Astrocyte of the cerebellum (primary cell): ENCODE data around the gene CWF19L2.

ENCODE experiments used
- DNase-seq: peaks from one replicate; pipeline ENCODE4 v3.0.0-alpha.2; 2011; ENCODE audit warnings: low read depth
- H3K4me3 ChIP-seq: 2 replicates; pipeline ENCODE4 v1.5.1; 2011; ENCODE audit warnings: mild to moderate bottlenecking, low read depth, low read length, moderate library complexity
- in situ Hi-C: cut with HindIII; loops from 2 replicates; pipeline ENCODE4 v1.10.0; 2017; ENCODE audit warnings: low sequenced_read_pairs
- TF ChIP-seq, protein P1 (sequence below): IDR thresholded peaks from 2 replicates; pipeline ENCODE4 v1.5.1; 2012; ENCODE audit warnings: low read length, low read depth, moderate library complexity, mild to moderate bottlenecking; ENCODE audit errors: missing control alignments

CWF19L2 gene

DNA sequence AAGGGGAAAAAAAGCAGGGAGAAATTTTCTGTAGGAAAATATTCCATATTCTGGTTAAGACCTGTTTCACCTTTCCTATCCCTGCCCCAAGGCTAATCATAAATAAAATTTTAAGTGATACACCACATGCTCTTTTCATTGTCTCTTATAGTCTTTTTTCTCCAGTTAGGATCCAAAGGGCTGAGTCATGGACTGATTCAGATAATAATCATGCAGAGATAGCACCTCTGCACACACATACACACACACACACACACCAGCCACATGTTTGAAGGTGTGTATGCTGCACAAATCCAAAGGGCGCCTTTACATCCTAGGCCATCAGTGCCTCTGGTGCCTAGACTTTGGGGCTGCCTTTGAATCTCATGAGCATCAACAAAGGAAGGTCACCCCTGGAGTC lies 35.5 kb upstream of the CWF19L2 start:
- no peak for DNase-seq
- no peak overlapping the region for H3K4me3 ChIP-seq
- TF ChIP-seq, protein P1, sequence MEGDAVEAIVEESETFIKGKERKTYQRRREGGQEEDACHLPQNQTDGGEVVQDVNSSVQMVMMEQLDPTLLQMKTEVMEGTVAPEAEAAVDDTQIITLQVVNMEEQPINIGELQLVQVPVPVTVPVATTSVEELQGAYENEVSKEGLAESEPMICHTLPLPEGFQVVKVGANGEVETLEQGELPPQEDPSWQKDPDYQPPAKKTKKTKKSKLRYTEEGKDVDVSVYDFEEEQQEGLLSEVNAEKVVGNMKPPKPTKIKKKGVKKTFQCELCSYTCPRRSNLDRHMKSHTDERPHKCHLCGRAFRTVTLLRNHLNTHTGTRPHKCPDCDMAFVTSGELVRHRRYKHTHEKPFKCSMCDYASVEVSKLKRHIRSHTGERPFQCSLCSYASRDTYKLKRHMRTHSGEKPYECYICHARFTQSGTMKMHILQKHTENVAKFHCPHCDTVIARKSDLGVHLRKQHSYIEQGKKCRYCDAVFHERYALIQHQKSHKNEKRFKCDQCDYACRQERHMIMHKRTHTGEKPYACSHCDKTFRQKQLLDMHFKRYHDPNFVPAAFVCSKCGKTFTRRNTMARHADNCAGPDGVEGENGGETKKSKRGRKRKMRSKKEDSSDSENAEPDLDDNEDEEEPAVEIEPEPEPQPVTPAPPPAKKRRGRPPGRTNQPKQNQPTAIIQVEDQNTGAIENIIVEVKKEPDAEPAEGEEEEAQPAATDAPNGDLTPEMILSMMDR = no peak

DNA sequence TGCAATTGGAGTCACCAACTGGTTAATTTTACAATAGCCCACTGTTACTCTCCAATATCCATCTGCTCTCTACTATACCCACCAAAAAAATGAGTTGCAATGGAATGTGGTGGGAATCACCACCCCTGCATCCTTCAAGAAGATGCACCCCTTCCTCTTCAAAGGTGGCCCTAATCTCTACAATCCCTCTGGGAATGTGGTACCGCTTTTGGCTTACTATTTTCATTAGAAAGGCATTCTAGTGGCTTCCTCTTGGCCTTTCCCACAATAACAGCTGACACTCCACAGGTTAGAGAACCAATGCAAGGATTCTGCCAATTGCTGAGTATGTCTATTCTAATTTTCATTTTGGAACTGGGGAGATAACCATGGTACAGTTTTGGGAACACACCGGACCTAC lies 33.2 kb upstream of the CWF19L2 start:
- in situ Hi-C loops = no loop called here
- DNase-seq = no peak

More for the DNA sequence above, 35.5 kb upstream of the CWF19L2 start:
- in situ Hi-C loops = no loop called here

DNA sequence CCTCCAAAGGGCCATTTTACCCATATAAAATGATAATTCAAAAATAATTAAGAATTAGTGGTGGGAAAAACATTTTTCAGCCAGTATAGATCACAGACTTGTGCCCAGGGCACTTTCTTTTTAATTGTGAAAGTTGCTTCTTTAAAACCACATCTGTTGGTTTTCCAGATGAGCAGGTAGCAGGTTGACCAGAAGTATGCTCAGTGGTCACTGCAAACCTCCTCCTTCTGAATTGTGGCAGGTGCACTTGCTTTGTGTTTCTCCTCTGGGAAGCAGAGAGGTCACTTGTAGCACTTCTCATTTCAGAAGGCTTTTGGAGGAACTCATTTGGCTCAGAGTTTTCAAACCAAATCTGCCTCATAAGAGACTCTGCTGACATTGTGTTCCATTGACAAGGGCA lies 24.6 kb upstream of the CWF19L2 start:
- in situ Hi-C loops = no loop called here

More for the DNA sequence above, 33.2 kb upstream of the CWF19L2 start:
- H3K4me3 ChIP-seq = no peak overlapping the region
- TF ChIP-seq, protein P1 = no peak

DNA sequence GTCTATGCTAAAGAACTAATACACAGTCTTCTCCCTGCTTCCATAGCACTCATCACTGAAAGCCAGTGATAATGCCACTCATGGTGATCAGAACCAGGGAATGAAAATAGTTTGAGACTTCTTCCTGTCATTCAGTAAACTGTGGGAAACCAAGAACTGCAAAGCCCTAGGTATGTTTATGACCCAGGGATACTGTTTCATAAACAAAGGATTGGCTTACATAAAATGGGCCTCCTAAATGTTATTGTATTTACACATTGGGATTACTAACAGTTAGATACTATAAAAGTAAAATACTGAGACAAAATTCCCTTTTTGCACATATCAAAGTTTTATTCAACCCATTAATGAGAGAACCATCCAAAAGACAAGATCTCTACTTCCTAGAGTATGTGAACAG lies 21.3 kb upstream of the CWF19L2 start:
- no peak overlapping the region for H3K4me3 ChIP-seq
- TF ChIP-seq, protein P1 = no peak
- no peak for DNase-seq
- in situ Hi-C loops = no loop called here

More for the DNA sequence above, 24.6 kb upstream of the CWF19L2 start:
- no peak overlapping the region for H3K4me3 ChIP-seq
- DNase-seq = no peak
- TF ChIP-seq, protein P1 = no peak

DNA sequence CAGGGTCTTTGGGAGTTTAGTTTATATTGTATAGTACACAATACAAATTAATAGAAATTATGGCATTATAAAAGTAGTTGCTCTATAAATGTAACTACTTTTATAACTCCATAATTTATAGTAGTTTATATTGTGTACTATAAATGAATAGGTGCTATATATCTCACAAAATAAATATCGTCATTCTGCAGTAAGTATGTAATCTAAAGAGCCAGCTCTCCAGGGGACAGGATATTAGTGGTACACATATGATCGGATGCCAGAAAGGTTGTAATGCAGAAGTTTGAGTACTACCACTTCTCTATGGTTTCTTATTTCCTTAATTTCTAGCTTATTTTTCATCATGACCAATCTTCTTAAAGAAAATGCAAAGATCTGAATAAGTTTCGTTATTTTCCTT lies 20.2 kb upstream of the CWF19L2 start:
- TF ChIP-seq, protein P1 = no peak
- in situ Hi-C loops = no loop called here
- H3K4me3 ChIP-seq = no peak overlapping the region
- DNase-seq = no peak

DNA sequence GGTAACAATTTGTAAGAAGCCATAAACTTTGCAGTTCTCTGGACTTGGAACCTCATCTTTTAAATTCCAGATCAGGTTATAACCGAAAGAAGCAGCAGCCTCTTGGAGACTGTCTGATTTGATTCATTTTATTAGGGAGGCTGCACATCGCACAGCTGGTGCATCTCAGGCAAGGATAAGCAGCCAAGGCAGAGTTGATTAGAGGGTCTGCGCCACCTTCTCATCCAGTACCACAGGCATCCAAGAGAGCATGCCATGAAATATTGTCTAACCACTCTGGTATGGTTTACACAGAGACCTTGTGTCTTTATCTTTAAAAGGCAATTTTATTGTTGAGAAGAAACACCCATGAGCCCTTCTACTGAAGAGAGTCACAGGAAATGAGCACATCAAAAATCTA lies 16.2 kb upstream of the CWF19L2 start:
- in situ Hi-C loops = no loop called here
- TF ChIP-seq, protein P1 = no peak
- H3K4me3 ChIP-seq = no peak overlapping the region
- no peak for DNase-seq

DNA sequence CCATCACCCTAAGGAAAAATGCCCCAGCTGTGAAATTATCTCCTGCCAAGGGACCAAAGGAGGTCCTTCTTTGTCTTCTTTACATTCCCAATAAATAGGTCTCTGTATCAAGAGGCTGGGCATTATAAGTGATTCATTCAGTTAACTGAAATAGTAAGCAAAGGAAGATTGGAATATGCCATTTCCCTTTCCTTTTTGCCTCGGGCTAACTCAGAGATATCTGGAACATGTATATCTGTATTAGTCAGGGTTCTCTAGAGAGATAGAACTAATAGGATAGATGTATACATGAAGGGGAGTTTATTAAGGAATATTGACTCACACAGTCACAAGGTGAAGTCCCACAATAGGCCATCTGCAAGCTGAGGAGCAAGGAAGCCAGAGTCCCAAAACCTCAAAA lies 15.3 kb upstream of the CWF19L2 start:
- in situ Hi-C loops = no loop called here
- H3K4me3 ChIP-seq = no peak overlapping the region
- TF ChIP-seq, protein P1 = no peak
- DNase-seq = no peak
